ENCODE results near the gene PRRT2. TPM values are rescaled to one million over a fixed set of nuclear protein-coding genes. Genes with fewer than 3 reads are reported as not detected.

Gene PRRT2
- total and polyA plus RNA-seq, 10 of the 15 experiments (the other 5 are each of a cell fraction or from before 2014, with no cell fraction given) = 0.08 to 0.49 (median 0.12) TPM; not detected in 4

DNA sequence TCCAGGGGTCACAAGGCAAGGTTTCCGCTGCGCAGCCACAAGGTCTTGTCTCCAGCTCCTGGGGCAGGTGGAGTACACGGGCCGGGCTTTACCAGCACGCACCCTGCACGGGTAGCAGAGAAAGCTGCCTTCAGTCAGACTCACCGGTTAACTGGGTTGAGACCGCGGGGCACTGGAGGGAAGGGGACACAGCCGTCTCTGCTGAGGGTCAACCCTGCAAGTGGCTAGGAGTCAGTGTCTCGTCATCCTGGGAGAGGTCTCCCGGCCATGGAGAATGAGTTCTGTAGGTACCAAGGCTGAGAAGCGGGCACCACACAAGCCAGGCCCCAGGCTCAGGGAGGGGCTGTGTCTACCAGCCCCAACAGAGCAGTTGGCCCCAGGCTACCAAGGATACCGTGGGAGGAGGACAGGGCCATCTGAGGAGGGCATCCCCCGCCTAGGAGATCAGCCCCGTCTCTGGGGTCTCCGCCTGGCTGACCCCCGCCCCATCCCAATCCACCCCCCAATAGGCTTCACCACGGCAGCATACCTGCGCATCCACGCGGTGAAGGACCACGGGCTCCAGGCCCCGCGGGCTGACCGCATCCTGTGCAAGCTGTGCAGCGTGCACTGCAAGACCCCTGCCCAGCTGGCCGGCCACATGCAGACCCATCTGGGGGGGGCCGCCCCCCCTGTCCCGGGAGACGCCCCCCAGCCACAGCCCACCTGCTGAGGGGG, 2.8 kb upstream of the PRRT2 start (continued):
- TF ChIP-seq, protein P1, sequence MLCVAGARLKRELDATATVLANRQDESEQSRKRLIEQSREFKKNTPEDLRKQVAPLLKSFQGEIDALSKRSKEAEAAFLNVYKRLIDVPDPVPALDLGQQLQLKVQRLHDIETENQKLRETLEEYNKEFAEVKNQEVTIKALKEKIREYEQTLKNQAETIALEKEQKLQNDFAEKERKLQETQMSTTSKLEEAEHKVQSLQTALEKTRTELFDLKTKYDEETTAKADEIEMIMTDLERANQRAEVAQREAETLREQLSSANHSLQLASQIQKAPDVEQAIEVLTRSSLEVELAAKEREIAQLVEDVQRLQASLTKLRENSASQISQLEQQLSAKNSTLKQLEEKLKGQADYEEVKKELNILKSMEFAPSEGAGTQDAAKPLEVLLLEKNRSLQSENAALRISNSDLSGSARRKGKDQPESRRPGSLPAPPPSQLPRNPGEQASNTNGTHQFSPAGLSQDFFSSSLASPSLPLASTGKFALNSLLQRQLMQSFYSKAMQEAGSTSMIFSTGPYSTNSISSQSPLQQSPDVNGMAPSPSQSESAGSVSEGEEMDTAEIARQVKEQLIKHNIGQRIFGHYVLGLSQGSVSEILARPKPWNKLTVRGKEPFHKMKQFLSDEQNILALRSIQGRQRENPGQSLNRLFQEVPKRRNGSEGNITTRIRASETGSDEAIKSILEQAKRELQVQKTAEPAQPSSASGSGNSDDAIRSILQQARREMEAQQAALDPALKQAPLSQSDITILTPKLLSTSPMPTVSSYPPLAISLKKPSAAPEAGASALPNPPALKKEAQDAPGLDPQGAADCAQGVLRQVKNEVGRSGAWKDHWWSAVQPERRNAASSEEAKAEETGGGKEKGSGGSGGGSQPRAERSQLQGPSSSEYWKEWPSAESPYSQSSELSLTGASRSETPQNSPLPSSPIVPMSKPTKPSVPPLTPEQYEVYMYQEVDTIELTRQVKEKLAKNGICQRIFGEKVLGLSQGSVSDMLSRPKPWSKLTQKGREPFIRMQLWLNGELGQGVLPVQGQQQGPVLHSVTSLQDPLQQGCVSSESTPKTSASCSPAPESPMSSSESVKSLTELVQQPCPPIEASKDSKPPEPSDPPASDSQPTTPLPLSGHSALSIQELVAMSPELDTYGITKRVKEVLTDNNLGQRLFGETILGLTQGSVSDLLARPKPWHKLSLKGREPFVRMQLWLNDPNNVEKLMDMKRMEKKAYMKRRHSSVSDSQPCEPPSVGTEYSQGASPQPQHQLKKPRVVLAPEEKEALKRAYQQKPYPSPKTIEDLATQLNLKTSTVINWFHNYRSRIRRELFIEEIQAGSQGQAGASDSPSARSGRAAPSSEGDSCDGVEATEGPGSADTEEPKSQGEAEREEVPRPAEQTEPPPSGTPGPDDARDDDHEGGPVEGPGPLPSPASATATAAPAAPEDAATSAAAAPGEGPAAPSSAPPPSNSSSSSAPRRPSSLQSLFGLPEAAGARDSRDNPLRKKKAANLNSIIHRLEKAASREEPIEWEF (IDR thresholded peaks at IDR 0.05; ENCODE audit: insufficient replicate concordance, low read depth, low read length) = no peak
- TF ChIP-seq, protein P2, sequence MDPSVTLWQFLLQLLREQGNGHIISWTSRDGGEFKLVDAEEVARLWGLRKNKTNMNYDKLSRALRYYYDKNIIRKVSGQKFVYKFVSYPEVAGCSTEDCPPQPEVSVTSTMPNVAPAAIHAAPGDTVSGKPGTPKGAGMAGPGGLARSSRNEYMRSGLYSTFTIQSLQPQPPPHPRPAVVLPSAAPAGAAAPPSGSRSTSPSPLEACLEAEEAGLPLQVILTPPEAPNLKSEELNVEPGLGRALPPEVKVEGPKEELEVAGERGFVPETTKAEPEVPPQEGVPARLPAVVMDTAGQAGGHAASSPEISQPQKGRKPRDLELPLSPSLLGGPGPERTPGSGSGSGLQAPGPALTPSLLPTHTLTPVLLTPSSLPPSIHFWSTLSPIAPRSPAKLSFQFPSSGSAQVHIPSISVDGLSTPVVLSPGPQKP (IDR thresholded peaks at IDR 0.05; ENCODE audit: low read depth, low read length) = no peak
- TF ChIP-seq HDAC2 (IDR thresholded peaks at IDR 0.05) = no peak

Data from GM12878 (cell line).